SK-N-SH (cell line): Measurements from ENCODE around the gene PDK4. TPM values are rescaled to one million over a fixed set of nuclear protein-coding genes. Genes with fewer than 3 reads are reported as not detected.

Experiments used
- CTCF ChIA-PET: fragments of 300-600, 350-600 bp; formaldehyde crosslinking; extraction: SDS; loops from one replicate; lab custom pipeline; 2021; lab: Yijun Ruan, JAX
- POLR2A ChIA-PET: fragments of 350-600 bp; sonication (Branson Sonifier 250); formaldehyde crosslinking; extraction: SDS; loops from one replicate; lab custom pipeline; 2020; ENCODE audit warnings: antibody characterized with exemption, inconsistent platforms; lab: Yijun Ruan, JAX
- DNase-seq: peaks from one replicate; pipeline ENCODE4 v3.0.0; 2012
- H2AFZ ChIP-seq: fragments of 200-600 bp; sonication (generic); 2 replicates; pipeline ENCODE4 v1.8.1; 2016; ENCODE audit warnings: antibody characterized with exemption, mild to moderate bottlenecking, low read depth
- H3F3A ChIP-seq: fragments of 200-600 bp; sonication (generic); replicated peaks from 2 replicates; pipeline ENCODE3; 2016; ENCODE audit warnings: antibody characterized with exemption, mild to moderate bottlenecking; ENCODE audit not compliant: insufficient read depth
- H3K27ac ChIP-seq, 2 experiments: fragments of 200-500 bp in 1 of 2; fragments of 200-600 bp in 1 of 2; sonication (Bioruptor generic) in 1 of 2; sonication (generic), shearing (Covaris generic) in 1 of 2; 2 replicates each; pipeline versions ENCODE4 v1.5.1 to v1.6.1; 2014 to 2016; ENCODE audit warnings: low read depth in 2 of 2, inconsistent platforms in 1 of 2, low read length in 1 of 2, mild to moderate bottlenecking in 1 of 2, mixed read lengths in 1 of 2
- H3K27me3 ChIP-seq: fragments of 200-600 bp; sonication (generic), shearing (Covaris generic); 2 replicates; pipeline ENCODE4 v1.6.1; 2016; ENCODE audit warnings: mixed run types; ENCODE audit not compliant: insufficient read depth
- H3K36me3 ChIP-seq, 2 experiments: fragments of 200-500 bp in 1 of 2; fragments of 200-600 bp in 1 of 2; sonication (Bioruptor generic) in 1 of 2; sonication (generic) in 1 of 2; replicated peaks in 1 of 2; 2 replicates each; pipeline versions ENCODE3 to v1.5.1; 2014 to 2016; ENCODE audit warnings: low read length in 1 of 2, mild to moderate bottlenecking in 1 of 2; ENCODE audit not compliant: insufficient read depth in 2 of 2, control insufficient read depth in 1 of 2
- H3K4me1 ChIP-seq, 2 experiments: fragments of 200-500 bp in 1 of 2; fragments of 200-600 bp in 1 of 2; sonication (Bioruptor generic) in 1 of 2; sonication (generic), shearing (Covaris generic) in 1 of 2; 2 replicates each; pipeline versions ENCODE4 v1.5.1 to v1.6.1; 2014 to 2016; ENCODE audit warnings: low read depth in 1 of 2, low read length in 1 of 2, mixed run types in 1 of 2; ENCODE audit not compliant: insufficient read depth in 2 of 2, control insufficient read depth in 1 of 2
- H3K4me2 ChIP-seq: fragments of 200-600 bp; sonication (generic), shearing (Covaris generic); 2 replicates; pipeline ENCODE4 v1.6.1; 2017; ENCODE audit warnings: mixed run types
- H3K4me3 ChIP-seq, 2 experiments: fragments of 200-500 bp in 1 of 2; fragments of 200-600 bp in 1 of 2; sonication (Bioruptor generic) in 1 of 2; sonication (generic), shearing (Covaris generic) in 1 of 2; 2 replicates each; pipeline versions ENCODE4 v1.5.1 to v1.8.1; 2014 to 2016; ENCODE audit warnings: low read depth in 2 of 2, inconsistent platforms in 1 of 2, low read length in 1 of 2, mild to moderate bottlenecking in 1 of 2, mixed read lengths in 1 of 2, moderate library complexity in 1 of 2
- H3K79me2 ChIP-seq: fragments of 200-600 bp; sonication (generic); 2 replicates; pipeline ENCODE4 v1.8.1; 2017; ENCODE audit warnings: mild to moderate bottlenecking; ENCODE audit not compliant: insufficient read depth
- H3K9ac ChIP-seq: fragments of 200-600 bp; sonication (generic); 2 replicates; pipeline ENCODE4 v1.6.1; 2017; ENCODE audit warnings: mixed run types
- H3K9me2 ChIP-seq: fragments of 200-600 bp; sonication (generic); 2 replicates; pipeline ENCODE4 v1.6.1; 2017; ENCODE audit warnings: mixed run types
- H3K9me3 ChIP-seq: fragments of 200-600 bp; sonication (generic); 2 replicates; pipeline ENCODE4 v1.6.1; 2017; ENCODE audit warnings: mixed run types, mild to moderate bottlenecking, moderate library complexity
- H4K20me1 ChIP-seq: fragments of 200-600 bp; sonication (generic); 2 replicates; pipeline ENCODE4 v1.6.1; 2017; ENCODE audit warnings: mild to moderate bottlenecking, mixed run types; ENCODE audit not compliant: insufficient read depth
- CHD2 ChIP-seq: fragments of 150-350 bp; IDR thresholded peaks from 2 replicates; pipeline ENCODE4 v1.6.1; 2018; ENCODE audit warnings: low read length; ENCODE audit not compliant: partially characterized antibody
- ELF1 ChIP-seq: IDR thresholded peaks from 2 replicates; pipeline ENCODE4 v1.4.0; 2012
- EZH2phosphoT487 ChIP-seq: fragments of 200-600 bp; sonication (generic); IDR thresholded peaks from 2 replicates; pipeline ENCODE4 v1.6.1; 2017; ENCODE audit warnings: low read depth, mixed run types, mild to moderate bottlenecking, antibody characterized with exemption, moderate library complexity, borderline replicate concordance
- FOXM1 ChIP-seq: IDR thresholded peaks from 2 replicates; pipeline ENCODE4 v1.4.0; 2012; ENCODE audit warnings: low read depth, mild to moderate bottlenecking
- GABPA ChIP-seq: IDR thresholded peaks from 2 replicates; pipeline ENCODE4 v1.4.0; 2012; ENCODE audit warnings: low read depth, mild to moderate bottlenecking
- IRF3 ChIP-seq: fragments of 150-350 bp; IDR thresholded peaks from 2 replicates; pipeline ENCODE4 v1.6.1; 2016; ENCODE audit warnings: mild to moderate bottlenecking, low read depth, low read length
- JUND ChIP-seq: IDR thresholded peaks from 2 replicates; pipeline ENCODE4 v1.4.0; 2012
- NFIC ChIP-seq: IDR thresholded peaks from 2 replicates; pipeline ENCODE4 v1.4.0; 2012; ENCODE audit warnings: borderline replicate concordance
- POLR2AphosphoS5 ChIP-seq: IDR thresholded peaks from 2 replicates; pipeline ENCODE4 v1.6.1; 2012; ENCODE audit warnings: low read depth, low read length
- RCOR1 ChIP-seq: fragments of 150-350 bp; IDR thresholded peaks from 2 replicates; pipeline ENCODE4 v1.6.1; 2017; ENCODE audit warnings: antibody characterized with exemption, low read length
- RFX5 ChIP-seq: IDR thresholded peaks from 2 replicates; pipeline ENCODE4 v1.6.1; 2012; ENCODE audit warnings: mild to moderate bottlenecking, improper control_type of control experiment, low read length
- RXRA ChIP-seq: IDR thresholded peaks from 2 replicates; pipeline ENCODE4 v1.4.0; 2012; ENCODE audit warnings: low read depth, mild to moderate bottlenecking, borderline replicate concordance
- SMC3 ChIP-seq: IDR thresholded peaks from 2 replicates; pipeline ENCODE4 v1.6.1; 2012; ENCODE audit warnings: low read depth, low read length, improper control_type of control experiment
- TAF1 ChIP-seq: IDR thresholded peaks from 2 replicates; pipeline ENCODE4 v1.6.1; 2012; ENCODE audit warnings: low read depth, mild to moderate bottlenecking, low read length, moderate library complexity, borderline replicate concordance
- TCF12 ChIP-seq: IDR thresholded peaks from 2 replicates; pipeline ENCODE4 v1.4.0; 2012
- USF1 ChIP-seq: IDR thresholded peaks from 2 replicates; pipeline ENCODE4 v1.4.0; 2012; ENCODE audit warnings: low read depth, borderline replicate concordance
- USF2 ChIP-seq: fragments of 150-350 bp; IDR thresholded peaks from 2 replicates; pipeline ENCODE4 v1.6.1; 2017; ENCODE audit warnings: antibody characterized with exemption, low read length, low read depth, borderline replicate concordance
- WGBS: methylation state at CpG from one replicate; pipeline ENCODE4 v1.1.6; 2017; ENCODE audit warnings: low lambda C conversion rate; 5-methylcytosine and 5-hydroxymethylcytosine counted together
- polyA plus RNA-seq, 3 experiments: library from polyadenylated mRNA; depleted of rRNA; stranded (reverse); fragments of >200 nt; gene quantifications; 2 replicates each; pipeline ENCODE4 v1.2.3, GENCODE V29; 2012

The PDK4 gene
- polyA plus RNA-seq, 1 of the 3 experiments (the other 2 are of a cell fraction): 0.13 TPM

- H2AFZ ChIP-seq: no peak overlapping the region
- no peak overlapping the region for H3K27ac ChIP-seq
- no peaks in the 10 kb centered on the region for H3K4me1 ChIP-seq
- H3K36me3 ChIP-seq: no peaks in the 10 kb centered on the region
- H3K79me2 ChIP-seq: no peaks in the 10 kb centered on the region
- no peak for TF ChIP-seq USF1
- no peak for TF ChIP-seq USF2
- no peak for TF ChIP-seq FOXM1
- no peak for TF ChIP-seq ELF1
- no peak for TF ChIP-seq JUND
- no peak for TF ChIP-seq RFX5
- TF ChIP-seq RXRA: no peak
- no peak for TF ChIP-seq TCF12
- TF ChIP-seq POLR2AphosphoS5: no peak
- TF ChIP-seq, all 33 proteins: peak for 0
- H3K27me3 ChIP-seq: peaks cover 16% of the 10 kb centered on the region; the same call in 1 of the 2 replicates
- no peak overlapping the region for H3K9ac ChIP-seq
- no peaks in the 10 kb centered on the region for H3K9me2 ChIP-seq
- H3F3A ChIP-seq: no peaks in the 10 kb centered on the region
- H4K20me1 ChIP-seq: no peaks in the 10 kb centered on the region
- ChIA-PET CTCF (interaction anchor here (0.8 to 1.3 kb wide), 3 partner anchors 20 to 111 kb away, joined by 3 to 8 read pairs (median 3); no protein-coding TSS in a partner anchor), POLR2A (no interaction called here)
- H3K9me3 ChIP-seq: no peaks in the 10 kb centered on the region
- H3K4me3 ChIP-seq: no peak overlapping the region
- H3K4me2 ChIP-seq: no peak overlapping the region
- no peak for DNase-seq
Measured at GRCh38 chr7:95622001-95622549, 25.8 kb upstream of the PDK4 start.

- H2AFZ ChIP-seq: no peak overlapping the region
- peaks cover 16% of the 10 kb centered on the region; the same call in 1 of the 2 replicates for H3K27me3 ChIP-seq
- H3K4me3 ChIP-seq: no peak overlapping the region
- ChIA-PET CTCF (interaction anchor here (0.8 kb wide), 1 partner anchor 20 kb away, joined by 3 read pairs; no protein-coding TSS in a partner anchor), POLR2A (no interaction called here)
- no peaks in the 10 kb centered on the region for H3K4me1 ChIP-seq
- 0% methylated on average over 1 of the region's 1 CpG for WGBS
- no peaks in the 10 kb centered on the region for H3K9me2 ChIP-seq
- TF ChIP-seq RCOR1 (no peak), ELF1 (no peak), GABPA (no peak), SMC3 (no peak)
- H3K9me3 ChIP-seq: no peaks in the 10 kb centered on the region
- H3F3A ChIP-seq: no peaks in the 10 kb centered on the region
- H4K20me1 ChIP-seq: no peaks in the 10 kb centered on the region
- no peak for DNase-seq
- H3K36me3 ChIP-seq: no peaks in the 10 kb centered on the region
- no peaks in the 10 kb centered on the region for H3K79me2 ChIP-seq
- H3K4me2 ChIP-seq: no peak overlapping the region
- no peak overlapping the region for H3K27ac ChIP-seq
- no peak overlapping the region for H3K9ac ChIP-seq
Measured at GRCh38 chr7:95621404-95621803, 25.1 kb upstream of the PDK4 start.

- no peak for DNase-seq
- H3K9me3 ChIP-seq: no peaks in the 10 kb centered on the region
- no peaks in the 10 kb centered on the region for H3K36me3 ChIP-seq
- H3K9me2 ChIP-seq: no peaks in the 10 kb centered on the region
- H3K4me2 ChIP-seq: no peak overlapping the region
- no peak overlapping the region for H3K4me3 ChIP-seq
- H3K4me1 ChIP-seq: no peaks in the 10 kb centered on the region
- H4K20me1 ChIP-seq: no peaks in the 10 kb centered on the region
- CTCF ChIA-PET: no interaction called here
- no peak overlapping the region for H3K9ac ChIP-seq
- H2AFZ ChIP-seq: no peak overlapping the region
- WGBS: 23% methylated on average over 3 of the region's 3 CpGs
- H3K79me2 ChIP-seq: no peaks in the 10 kb centered on the region
- peaks cover 16% of the 10 kb centered on the region; the same call in 1 of the 2 replicates for H3K27me3 ChIP-seq
- H3K27ac ChIP-seq: no peak overlapping the region
- POLR2A ChIA-PET: no interaction called here
- no peaks in the 10 kb centered on the region for H3F3A ChIP-seq
- no peak for TF ChIP-seq NFIC
- no peak for TF ChIP-seq RFX5
- TF ChIP-seq IRF3: no peak
- no peak for TF ChIP-seq EZH2phosphoT487
- TF ChIP-seq USF2: no peak
- TF ChIP-seq JUND: no peak
- no peak for TF ChIP-seq CHD2
- TF ChIP-seq GABPA: no peak
- no peak for TF ChIP-seq TAF1
- TF ChIP-seq RCOR1: no peak
- no peak for TF ChIP-seq POLR2AphosphoS5
- TF ChIP-seq USF1: no peak
Measured at GRCh38 chr7:95620631-95621030, 24.3 kb upstream of the PDK4 start.
